T-helper 2 cell (primary cell): ENCODE measurements around the gene FNTB.

ENCODE experiments used
- DNase-seq, 5 experiments: peaks; one replicate each; pipeline versions ENCODE4 v3.0.0 to v3.0.0-alpha.2; 2012 to 2022

Gene FNTB

DNA sequence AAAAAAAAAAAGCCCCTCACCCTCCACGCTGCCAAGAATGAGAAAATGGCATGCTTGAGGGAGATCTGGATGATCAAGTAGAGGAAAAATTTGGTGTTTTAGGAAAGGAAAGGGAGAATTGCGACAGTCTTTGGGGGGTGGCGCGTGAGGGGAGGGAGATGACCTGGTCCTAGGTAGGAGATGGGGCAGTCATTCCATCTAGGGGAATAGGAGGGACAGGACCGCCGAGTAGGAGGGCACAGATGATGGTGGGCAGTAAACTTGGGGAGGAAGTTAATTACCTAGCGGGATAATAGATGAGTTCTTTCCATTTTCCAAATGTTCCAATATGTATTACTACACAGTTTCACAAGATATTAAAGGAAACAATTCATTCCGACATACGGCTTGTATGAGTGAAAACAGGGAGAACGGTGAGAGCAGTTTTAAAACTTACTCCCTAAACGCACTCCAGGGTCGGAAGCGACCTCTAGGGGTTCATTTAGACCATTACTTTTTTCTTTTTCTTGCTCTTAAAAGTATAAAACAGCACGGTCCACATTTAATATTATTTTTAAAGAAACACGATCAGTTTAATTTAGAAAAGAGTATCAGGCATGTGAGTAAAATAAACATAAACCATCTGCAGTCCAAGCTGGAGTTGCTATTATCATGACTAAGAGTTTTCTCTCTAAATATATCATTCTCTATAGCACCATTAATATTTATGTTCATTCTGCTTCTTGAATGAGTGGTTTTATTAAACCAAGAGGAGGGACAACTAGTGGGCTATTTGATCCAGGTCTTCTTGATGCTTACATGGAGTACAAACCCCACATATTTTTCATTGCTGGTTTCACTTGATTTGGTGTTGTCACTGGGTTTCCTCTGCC is 3.0 kb upstream of the FNTB start:
- DNase-seq: peak in 2 of 5 experiments; percentile 23 to 70

DNA sequence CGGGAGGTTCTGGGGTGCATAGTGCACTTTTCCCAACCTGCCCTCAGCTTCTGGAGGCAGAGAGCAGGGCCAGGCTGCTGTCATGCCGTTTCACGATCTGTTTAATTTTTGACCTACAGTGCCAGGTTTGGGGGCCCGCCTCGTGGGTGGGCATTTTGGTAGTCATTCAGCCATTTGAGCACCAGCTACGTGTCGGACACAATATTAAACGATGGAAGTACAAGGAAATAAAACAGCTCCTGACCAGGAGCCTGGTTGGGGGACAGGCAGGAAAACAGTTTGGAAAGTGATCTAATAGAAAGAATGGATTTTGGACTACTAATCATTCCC is 708 bp downstream of the FNTB start:
- DNase-seq: no peak

DNA sequence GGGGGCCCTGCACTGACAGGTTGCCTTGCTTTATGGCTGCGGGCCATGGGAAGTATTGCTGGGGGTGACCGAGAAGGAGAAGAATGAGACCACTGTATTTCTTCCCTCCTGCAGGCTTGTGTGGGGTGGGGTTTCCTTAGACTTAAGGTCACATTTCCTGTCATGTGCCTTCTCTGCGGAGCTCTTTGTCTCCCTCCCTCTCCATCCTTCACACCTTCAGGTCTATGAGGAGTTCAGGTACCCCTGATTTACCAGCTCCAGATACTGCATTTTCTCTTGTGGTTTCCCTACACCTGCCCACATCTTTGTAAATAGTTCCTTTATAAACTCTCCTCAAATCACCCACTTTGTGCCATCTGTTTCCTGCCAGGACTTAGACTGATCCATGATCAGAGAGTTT is 3.6 kb downstream of the FNTB start:
- peak in 2 of 5 experiments; percentile 34 to 52 for DNase-seq

DNA sequence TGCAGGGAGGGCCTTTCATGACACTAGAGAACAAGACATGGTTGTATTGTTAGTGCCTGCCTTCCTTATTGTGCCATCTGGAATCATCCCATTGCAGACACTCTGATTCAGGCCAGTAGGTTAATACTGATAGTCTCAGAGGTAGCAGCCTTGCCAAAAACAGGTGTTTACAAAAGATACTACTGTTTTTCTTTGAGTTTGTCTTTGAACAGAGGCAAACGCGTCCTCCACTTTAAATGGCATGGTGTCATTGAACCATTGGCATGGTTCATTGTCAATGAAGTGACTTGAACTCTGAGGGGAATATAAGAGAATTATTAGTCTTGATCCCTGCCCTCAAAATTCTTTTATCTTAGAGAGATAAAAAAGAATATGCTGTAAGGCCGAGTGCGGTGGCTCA is 4.2 kb downstream of the FNTB start:
- no peak for DNase-seq

DNA sequence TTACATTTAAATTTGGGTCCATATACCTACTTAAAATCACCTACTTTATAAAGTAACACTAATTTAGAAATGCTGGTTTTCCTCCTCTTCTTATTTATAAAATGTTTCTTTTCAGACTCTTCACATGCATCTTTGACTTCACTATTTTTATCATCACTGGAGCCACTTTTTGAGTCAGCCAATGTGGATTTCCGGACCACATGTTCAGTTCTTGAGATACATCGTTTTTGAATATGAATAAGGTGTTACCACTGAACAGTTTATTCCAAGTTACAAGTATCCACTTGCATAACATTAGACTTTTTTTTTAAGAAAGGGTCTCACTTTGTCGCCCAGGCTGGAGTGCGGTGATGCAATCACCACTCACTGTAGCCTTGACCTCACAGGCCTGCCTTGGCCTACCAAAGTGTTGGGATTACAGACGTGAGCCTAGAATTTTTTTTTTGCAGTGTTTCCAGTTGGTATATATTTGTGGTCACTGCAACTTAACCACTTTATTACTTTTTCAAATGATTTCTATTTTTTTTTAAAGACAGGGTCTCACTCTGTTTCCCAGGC is 5.7 kb downstream of the FNTB start:
- peak in 1 of 5 experiments; percentile 71 for DNase-seq

DNA sequence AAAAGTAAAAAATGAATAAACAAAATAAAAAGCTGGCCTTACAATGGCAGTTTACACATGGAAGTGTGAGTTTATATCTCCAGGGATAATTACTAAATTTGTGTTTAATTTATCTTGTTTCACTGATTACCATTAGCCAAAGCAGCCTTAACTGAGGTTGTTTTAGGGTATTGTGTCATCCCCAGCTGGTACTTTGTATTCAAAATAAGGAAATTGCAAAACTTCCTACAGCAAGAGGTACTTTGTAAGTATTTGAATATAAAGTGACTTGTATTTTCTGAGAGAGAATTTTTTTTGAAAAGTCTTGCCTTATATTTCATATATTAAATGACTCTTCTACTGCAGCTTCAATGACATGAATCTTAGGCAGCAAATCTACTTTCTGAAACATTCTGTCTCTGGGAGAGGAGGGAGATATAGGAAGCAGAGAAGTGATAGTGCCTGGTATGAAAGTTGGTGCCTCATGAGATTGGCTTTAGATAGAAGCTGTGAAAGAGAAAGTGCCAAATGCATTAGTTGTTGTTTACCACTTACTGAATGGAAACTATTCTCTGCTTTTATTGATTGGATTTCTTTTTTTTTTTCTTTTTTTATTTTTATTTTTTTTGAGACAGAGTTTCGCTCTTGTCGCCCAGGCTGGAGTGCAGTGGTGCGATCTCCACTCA is 6.7 kb downstream of the FNTB start:
- DNase-seq: no peak

DNA sequence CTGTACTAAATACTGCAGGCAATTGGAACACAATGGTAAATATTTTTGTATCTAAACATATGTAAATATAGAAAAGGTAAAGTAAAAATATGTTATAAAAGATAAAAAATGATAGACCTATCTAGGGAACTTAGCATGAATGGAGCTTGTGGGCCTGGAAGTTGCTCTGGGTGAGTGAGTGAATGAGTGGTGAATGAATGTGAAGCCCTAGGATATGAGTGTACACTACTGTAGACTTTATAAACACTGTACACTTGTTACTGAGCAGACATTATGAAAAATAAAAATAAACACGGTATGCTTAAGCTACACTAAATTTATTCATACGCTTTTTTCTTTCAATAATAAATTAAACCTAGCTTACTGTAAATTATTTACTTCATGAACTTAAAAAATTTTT is 7.8 kb downstream of the FNTB start:
- DNase-seq: no peak

DNA sequence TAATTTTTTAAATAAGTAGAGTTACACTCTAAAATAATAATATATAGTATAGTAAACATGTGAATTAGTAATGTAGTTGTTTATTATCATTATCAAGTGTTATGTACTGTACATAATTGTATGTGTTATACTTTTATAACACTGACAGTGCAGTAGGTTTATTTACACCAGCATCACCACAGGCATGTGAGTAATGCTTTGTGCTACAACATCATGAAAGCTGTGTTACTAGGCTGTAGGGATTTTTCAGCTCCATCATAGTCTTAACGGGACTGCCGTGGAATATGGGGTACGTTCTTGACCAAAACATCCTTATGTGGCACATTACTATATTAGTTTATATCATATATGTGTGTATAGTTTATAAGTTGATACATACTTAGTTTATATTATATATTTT is 8.6 kb downstream of the FNTB start:
- DNase-seq: no peak

DNA sequence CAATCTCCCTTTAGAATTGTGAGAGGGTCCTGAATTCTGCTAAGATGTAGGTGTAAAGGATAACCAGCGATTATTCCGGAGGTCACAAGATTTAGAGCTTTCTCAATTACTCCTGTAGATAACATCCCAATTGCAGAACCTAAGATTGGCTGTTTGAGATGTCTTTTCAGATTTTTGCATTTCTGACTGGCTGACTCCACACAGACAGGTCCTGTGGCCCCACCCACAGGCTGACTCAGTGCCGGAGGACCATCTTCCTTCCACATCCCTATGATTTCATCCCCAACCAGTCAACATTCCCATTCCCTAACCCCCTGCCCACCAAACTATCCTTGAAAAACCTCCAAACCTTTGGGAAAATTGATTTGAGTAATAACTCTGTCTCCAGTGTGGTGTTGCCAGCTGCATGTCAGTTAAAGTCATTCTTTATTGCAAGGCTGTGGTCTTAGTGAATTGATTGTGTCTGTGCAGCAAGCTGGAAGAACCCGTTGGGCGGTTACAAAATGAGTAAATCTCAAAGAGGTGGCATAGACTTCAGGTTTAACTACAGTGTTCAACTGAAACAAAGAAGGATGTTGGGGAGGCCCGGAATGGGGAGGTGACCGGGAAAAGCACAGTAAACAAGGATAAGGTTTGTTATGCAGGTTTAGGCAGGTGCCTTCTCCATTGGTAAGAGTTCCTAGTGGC is 10.6 kb downstream of the FNTB start:
- peak in 1 of 5 experiments; percentile 78 for DNase-seq

DNA sequence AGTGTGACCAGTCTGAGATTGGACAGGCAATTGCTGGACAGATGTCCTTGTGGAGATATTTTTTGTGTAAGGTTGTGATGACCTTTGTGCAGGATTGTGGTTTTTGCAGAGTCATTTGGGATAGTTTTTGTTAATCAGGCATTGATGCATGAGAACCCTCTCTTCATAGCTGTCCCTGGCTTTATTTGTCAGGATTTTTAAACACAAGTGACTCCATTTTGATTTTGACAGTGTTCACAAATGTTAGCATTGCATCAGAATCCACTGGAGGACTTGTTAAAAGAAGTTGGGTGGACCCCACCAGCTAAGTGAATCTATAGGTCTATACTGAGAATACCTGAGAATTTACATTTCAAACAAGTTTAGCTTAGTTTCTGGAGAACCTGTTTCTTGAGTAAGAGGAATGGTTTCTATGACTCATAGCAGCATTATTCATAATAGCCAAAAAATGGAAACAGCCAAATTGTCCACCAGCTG is 11.8 kb downstream of the FNTB start:
- peak in 1 of 5 experiments; percentile 30 for DNase-seq

DNA sequence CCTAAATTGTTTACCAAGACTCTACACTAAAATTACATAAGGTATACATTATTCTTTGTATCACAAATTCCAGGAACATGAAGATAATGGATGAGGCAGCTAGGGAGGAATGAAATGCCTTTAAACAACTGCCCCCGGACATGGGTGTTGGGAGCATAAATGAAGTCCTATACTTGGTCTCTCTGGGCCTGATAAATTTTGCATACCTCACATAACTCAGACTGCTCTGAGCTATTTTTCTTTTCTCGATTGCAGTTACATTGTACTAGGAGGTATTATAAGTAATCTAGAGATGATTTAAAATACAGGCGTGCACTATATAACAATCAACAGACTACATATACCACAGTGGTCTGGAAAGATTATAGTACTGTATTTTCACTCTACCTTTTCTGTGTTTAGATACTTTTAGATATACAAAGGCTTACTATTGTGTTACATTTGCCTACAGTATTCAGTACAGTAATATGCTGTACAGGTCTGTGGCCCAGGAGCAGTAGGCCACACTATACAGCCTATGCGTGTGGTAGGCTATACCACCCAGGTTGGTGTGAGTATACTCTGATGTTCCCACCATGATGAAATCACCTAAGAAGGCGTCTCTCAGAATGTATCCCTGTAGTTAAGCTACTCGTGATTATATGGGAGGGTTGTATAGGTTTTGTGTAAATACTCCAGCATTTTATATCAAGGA is 14.3 kb downstream of the FNTB start:
- no peak for DNase-seq

DNA sequence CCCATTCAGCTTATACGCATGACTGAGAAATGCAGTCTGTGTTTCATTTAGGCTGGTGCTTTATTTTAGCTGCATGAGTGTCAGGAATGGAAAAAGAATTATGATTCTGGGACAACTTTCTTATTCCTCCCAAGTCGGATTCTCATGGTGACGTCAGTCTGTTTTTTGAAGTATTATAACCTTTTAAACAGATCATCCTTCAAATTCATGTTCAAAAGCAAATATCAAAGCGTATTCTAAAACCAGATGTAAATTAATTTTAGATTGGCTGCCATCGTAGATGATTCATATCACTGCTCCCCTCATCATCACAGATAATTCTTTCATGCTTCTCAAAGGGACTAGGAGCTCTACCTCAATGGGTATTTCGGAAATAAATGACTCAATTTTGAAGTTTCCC is 15.0 kb downstream of the FNTB start:
- no peak for DNase-seq

DNA sequence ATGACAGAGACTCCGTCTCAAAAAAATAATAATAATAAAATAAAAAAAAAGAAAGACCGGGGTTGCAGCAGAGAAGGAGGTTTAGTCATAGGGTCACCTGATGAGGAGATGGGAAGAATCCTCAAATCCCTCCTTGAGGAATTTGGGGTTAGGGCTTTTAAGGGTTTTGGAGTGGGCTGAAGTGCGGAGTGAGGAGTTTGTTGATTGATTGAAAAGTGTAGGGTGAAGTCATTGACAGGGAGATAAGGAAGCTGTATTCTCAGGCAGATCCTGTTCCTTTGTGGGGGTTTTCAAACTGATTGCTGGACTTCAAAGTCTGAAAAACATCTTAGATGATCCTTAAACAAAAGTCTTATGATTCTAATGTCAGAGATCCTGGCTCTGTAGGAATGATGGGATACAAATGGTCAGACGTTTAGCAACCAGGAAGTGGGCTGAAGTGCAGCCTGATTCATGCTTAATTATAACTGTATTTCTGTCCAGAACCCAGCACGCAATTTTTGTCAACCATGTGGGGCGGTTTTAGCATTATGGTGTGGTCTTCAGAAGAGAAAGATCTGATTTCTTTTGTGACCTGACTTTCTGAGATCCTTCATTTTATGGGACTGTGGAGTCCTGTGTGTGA is 16.0 kb downstream of the FNTB start:
- no peak for DNase-seq

DNA sequence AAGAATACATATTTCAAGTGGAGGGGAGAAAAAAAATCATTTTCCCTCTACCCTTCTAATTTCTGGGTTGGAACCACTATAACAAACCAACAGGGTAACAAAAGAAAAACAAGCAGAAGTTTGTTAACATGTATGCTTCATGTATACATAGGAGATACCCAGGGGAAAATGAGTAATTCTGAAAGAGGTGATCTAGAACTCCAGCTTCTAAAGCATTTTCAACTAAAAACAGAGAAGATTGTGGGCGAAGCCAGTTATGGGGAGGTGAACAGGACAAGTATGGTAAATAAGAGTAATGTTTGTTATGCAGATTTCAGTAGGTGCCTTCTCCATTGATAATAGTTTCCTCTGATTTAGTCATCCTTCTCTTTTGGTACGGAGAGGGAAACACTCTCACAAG is 16.7 kb downstream of the FNTB start:
- peak in 1 of 5 experiments; percentile 60 for DNase-seq

DNA sequence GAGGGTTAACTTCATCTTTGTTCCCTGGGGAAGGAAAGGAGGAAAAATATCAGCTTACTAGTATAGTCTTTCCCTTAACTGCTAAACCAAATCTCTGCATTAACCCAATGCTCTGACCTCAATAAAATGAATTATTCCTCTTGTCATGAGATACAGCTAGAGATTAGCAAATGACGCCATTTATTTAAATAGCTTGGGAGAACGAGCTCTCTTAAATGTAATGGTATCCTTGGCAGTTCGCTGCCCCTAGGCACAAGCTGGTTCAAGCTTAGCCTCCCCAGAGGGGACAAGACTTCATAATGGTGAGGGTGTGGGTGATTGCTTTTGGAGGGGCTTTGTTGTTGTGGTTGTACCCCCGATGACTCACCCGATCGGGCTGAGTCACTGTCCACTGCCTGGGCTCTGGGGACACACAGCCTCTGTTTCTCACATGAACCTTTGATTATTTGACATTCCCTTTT is 19.6 kb downstream of the FNTB start:
- no peak for DNase-seq

DNA sequence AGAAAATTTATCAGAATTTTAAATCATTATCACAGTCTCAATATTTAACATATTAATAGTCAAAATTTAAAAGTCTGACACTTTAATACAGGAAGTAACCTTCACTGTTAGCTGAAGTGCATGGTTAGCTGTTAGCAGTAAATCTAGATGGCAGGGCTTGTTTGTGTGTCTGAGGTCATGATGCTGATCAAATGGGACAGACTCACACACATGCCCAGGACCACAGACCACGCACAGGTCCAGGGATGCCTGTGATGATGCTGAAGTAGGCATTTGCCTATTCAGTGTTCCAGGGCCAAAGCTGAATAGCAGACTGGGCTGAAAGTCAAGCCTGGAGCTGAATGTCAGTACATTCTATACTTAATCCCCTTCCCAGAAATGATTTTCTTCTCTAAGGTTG is 20.5 kb downstream of the FNTB start:
- no peak for DNase-seq

DNA sequence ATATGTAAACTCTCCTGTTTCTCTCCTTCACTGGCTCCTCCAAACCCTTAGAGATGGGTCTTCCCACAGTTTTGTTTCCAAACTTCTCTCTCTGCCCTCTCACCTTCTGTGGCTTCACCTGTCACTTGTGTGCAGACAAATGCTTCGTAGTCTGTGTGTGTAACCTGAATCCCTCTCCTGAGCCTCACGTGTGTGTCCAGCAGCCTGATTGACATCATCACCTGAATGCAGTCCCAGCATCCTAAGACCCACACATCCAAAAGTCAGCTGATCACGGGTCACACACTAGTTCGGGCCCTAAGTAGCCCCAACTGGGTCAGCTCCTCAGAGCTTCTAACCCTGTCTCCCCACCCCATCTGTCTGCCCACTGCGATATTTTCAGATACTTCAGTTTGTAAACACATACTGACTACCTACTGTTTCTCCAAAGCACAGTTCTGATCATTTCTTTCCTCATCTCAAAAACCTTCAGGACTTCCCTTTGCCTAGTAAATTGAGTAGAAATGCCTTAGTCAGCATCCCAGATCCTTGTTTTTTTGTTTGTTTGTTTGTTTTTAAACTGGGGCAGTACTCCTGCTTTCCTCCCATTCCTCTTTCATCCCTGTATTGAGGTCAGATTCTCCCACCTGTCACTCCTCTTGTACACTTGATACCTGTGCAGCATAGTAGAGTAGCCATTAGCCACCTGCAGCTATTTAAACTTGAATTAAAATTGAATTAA is 23.7 kb downstream of the FNTB start:
- no peak for DNase-seq

DNA sequence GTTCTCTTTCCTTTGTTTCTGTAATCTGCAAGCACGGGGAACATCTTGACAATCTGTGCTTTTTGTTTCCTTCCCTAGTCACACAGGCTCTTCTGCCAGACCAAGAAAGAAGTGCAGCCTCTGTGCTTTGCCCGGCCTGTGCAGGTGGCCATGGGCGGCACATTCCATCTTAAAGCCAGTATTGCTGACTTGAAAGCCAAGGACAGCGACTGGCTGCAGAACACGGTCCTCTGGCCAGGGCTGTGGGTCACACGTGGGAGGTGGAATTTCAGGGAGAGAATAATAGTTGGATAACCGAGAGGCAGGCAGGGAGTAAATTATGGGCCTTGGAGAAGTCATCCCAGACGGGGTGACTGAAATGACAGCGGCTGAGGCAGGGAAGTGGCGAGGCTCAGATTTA is 24.8 kb downstream of the FNTB start:
- no peak for DNase-seq

DNA sequence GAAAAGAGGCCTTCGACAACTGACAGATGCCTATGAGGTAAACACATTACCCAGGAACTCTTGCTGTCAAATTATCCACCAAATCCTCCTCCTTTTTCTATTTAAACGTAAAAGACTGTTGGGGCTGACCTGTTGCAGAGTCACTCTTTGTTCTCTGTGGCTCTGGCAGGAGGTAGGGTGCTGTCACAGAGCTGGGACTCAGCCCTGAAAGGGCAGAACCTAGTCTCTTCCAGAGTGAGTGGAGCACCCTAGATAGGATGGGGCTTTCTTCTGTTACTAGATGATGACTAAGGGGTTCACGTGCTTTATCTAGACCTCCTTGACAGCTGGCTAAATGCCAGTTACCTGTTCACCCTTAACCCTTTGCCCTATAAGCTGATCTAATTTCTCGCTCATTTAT is 25.7 kb downstream of the FNTB start:
- no peak for DNase-seq

DNA sequence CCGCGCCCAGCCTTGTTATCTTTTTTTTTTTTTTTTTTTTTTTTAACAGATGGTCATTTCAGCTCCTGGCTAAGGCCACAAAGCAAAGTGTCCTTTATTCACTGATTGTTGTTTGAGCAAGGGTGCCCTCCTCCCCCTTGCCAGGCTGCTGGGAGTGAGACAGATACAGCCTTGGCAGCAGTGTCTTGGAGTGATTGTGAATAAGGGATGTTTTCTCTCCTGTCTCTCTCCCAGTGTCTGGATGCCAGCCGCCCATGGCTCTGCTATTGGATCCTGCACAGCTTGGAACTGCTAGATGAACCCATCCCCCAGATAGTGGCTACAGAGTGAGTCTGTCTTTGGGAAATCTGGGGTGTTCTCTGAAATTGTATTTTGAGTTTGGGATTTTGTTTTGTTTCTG is 28.7 kb downstream of the FNTB start:
- no peak for DNase-seq

DNA sequence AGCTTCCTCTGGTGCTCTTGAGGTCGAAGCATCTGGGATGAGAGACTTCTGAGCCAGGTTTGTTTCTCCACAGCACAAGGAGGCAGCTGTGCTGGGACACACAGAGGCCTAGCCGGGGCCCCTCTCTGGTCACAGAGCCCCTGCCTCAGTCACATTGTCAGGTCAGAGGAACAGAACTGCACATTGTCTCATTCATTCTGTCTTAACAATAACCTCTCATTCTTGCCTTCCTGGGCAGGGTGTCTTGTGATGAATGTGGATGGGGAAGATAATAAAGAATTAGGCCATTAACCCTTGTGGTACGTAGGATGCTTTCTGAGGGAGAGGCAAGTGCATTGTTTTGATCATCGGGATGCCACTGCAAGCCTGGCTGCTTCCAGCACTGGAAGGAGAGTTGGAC is 29.8 kb downstream of the FNTB start:
- DNase-seq: no peak
